ENCODE data around the gene KIAA2012.

DNA sequence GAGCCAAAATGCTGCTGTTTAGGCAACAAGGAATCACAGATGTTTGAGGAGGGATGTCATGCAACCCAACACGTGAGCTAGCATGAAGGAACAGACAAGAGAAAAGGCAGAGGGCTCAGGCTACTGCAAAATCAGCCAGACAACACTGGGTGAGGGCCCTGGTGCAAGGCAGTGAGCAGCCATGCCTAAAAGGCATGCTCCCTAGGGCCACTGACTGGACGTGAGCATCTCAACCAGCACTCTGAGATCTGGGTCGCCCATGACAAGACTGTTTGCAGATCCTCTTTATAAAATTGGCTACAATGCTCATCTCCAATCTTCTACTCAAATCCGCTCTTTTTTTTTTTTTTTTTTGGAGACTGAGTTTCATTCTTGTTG is 49.1 kb downstream of the KIAA2012 start:
- TF ChIP-seq, protein P1, sequence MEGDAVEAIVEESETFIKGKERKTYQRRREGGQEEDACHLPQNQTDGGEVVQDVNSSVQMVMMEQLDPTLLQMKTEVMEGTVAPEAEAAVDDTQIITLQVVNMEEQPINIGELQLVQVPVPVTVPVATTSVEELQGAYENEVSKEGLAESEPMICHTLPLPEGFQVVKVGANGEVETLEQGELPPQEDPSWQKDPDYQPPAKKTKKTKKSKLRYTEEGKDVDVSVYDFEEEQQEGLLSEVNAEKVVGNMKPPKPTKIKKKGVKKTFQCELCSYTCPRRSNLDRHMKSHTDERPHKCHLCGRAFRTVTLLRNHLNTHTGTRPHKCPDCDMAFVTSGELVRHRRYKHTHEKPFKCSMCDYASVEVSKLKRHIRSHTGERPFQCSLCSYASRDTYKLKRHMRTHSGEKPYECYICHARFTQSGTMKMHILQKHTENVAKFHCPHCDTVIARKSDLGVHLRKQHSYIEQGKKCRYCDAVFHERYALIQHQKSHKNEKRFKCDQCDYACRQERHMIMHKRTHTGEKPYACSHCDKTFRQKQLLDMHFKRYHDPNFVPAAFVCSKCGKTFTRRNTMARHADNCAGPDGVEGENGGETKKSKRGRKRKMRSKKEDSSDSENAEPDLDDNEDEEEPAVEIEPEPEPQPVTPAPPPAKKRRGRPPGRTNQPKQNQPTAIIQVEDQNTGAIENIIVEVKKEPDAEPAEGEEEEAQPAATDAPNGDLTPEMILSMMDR (conservative IDR thresholded peaks at IDR 0.05; ENCODE audit: low read depth, low read length): no peak
- TF ChIP-seq EZH2 (IDR thresholded peaks at IDR 0.05; ENCODE audit: borderline replicate concordance, low read depth, low read length, poor library complexity, severe bottlenecking): no peak

Data from A673 (cell line).